Panc1 (cell line): ENCODE results near the gene TRH. TPM values are rescaled to one million over a fixed set of nuclear protein-coding genes. Genes with fewer than 3 reads are reported as not detected.

Source experiments
- ATAC-seq: fragments of 200-7000 bp; cut with Tn5 transposase; 2 replicates; pipeline ENCODE4 v1.9.1; 2020; ENCODE audit warnings: mild to moderate bottlenecking, moderate library complexity
- Bru-seq: library from RNA; stranded (reverse); fragments of 400-500 nt; gene quantifications from one replicate; lab custom pipeline; 2021; lab: Mats Ljungman, UMichigan
- BruChase-seq, 2 experiments: library from RNA; stranded (reverse); fragments of 400-500 nt; gene quantifications; one replicate each; lab custom pipeline; 2021; lab: Mats Ljungman, UMichigan
- BruUV-seq: library from RNA; stranded (reverse); fragments of 400-500 nt; replicated peaks from 2 replicates; lab custom pipeline; 2021; lab: Mats Ljungman, UMichigan
- CTCF ChIA-PET: fragments of 300-600 bp; sonication (Branson Sonifier 250); formaldehyde crosslinking; loops from one replicate; lab custom pipeline; 2022; ENCODE audit warnings: antibody characterized with exemption; lab: Charles Lee
- POLR2A ChIA-PET: fragments of 300-600 bp; sonication (Branson Sonifier 250); formaldehyde crosslinking; loops from one replicate; lab custom pipeline; 2022; ENCODE audit warnings: antibody characterized with exemption; lab: Charles Lee
- DNase-seq: peaks from one replicate; pipeline ENCODE4 v3.0.0-alpha.2; 2010; ENCODE audit warnings: low read depth, low spot score
- H3K27ac ChIP-seq: 2 replicates; pipeline ENCODE4 v1.5.1; 2011; ENCODE audit warnings: mild to moderate bottlenecking, low read length, inconsistent platforms
- H3K27me3 ChIP-seq: fragments of 200-500 bp; sonication (Bioruptor generic); 2 replicates; pipeline ENCODE4 v1.6.0; 2014; ENCODE audit warnings: low read length, inconsistent platforms; ENCODE audit not compliant: control insufficient read depth, insufficient read depth
- H3K36me3 ChIP-seq: fragments of 200-500 bp; sonication (Bioruptor generic); 2 replicates; pipeline ENCODE4 v1.5.1; 2014; ENCODE audit warnings: inconsistent platforms, mild to moderate bottlenecking, low read length, moderate library complexity; ENCODE audit not compliant: control insufficient read depth, insufficient read depth
- H3K4me1 ChIP-seq: 2 replicates; pipeline ENCODE4 v1.5.1; 2011; ENCODE audit warnings: inconsistent platforms, mild to moderate bottlenecking, low read length, moderate library complexity; ENCODE audit not compliant: control insufficient read depth, insufficient read depth
- H3K4me3 ChIP-seq, 2 experiments: 2 replicates each; pipeline ENCODE4 v1.5.1; 2011 to 2012; ENCODE audit warnings: low read depth in 2 of 2, low read length in 2 of 2, mild to moderate bottlenecking in 2 of 2, inconsistent platforms in 1 of 2, moderate library complexity in 1 of 2
- H3K9me3 ChIP-seq: fragments of 200-500 bp; sonication (Bioruptor generic); 2 replicates; pipeline ENCODE4 v1.5.1; 2014; ENCODE audit warnings: low read depth, mild to moderate bottlenecking, inconsistent platforms, low read length, moderate library complexity; ENCODE audit not compliant: control insufficient read depth, insufficient read depth
- POLR2AphosphoS5 ChIP-seq: IDR thresholded peaks from 2 replicates; pipeline ENCODE4 v1.6.1; 2012; ENCODE audit warnings: mild to moderate bottlenecking, low read depth, low read length, moderate library complexity
- SIN3A ChIP-seq: IDR thresholded peaks from 2 replicates; pipeline ENCODE4 v1.6.1; 2012; ENCODE audit warnings: low read depth, mild to moderate bottlenecking, low read length, moderate library complexity, borderline replicate concordance; ENCODE audit not compliant: insufficient read depth
- TCF7L2 ChIP-seq: IDR thresholded peaks from 2 replicates; pipeline ENCODE4 v1.6.1; 2011; ENCODE audit warnings: mild to moderate bottlenecking, low read depth, low read length, inconsistent platforms
- in situ Hi-C: cut with HindIII; loops from 2 replicates; pipeline ENCODE4 v1.10.0; 2016; ENCODE audit warnings: low sequenced_read_pairs, low pct_unique_long_range_greater_than_20kb
- intact Hi-C: fragments of 100-400 bp; cut with micrococcal nuclease; formaldehyde crosslinking; loops from one replicate; pipeline ENCODE4 v1.10.0; 2022; ENCODE audit not compliant: unreplicated experiment
- long read RNA-seq: library from polyadenylated mRNA; unstranded; transcript quantifications from one replicate; pipeline ENCODE4 v2.0.0, GENCODE V29; 2021; ENCODE audit not compliant: unreplicated experiment
- polyA plus RNA-seq: library from polyadenylated mRNA; unstranded; fragments of >200 nt; gene quantifications from one replicate; pipeline ENCODE4 v1.2.1, GENCODE V29; 2012; ENCODE audit warnings: missing spikeins; ENCODE audit not compliant: insufficient read length
- total RNA-seq: library from RNA; stranded (reverse); gene quantifications from one replicate; pipeline ENCODE4 v1.2.1, GENCODE V29; 2021; ENCODE audit not compliant: unreplicated experiment
- TF ChIP-seq, protein P1 (sequence below): fragments of 450-650 bp; IDR thresholded peaks from 2 replicates; pipeline ENCODE4 v1.5.1; 2017; ENCODE audit warnings: mild to moderate bottlenecking
- TF ChIP-seq, protein P2 (sequence below), 2 experiments: IDR thresholded peaks; 2 replicates each; pipeline ENCODE4 v1.6.1; 2011 to 2012; ENCODE audit warnings: low read depth in 2 of 2, control low read depth in 1 of 2, low read length in 1 of 2, mild to moderate bottlenecking in 1 of 2, moderate library complexity in 1 of 2; ENCODE audit not compliant: insufficient read depth in 1 of 2

The TRH gene, protein sequence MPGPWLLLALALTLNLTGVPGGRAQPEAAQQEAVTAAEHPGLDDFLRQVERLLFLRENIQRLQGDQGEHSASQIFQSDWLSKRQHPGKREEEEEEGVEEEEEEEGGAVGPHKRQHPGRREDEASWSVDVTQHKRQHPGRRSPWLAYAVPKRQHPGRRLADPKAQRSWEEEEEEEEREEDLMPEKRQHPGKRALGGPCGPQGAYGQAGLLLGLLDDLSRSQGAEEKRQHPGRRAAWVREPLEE
- not detected for total RNA-seq
- not detected for polyA plus RNA-seq
- Bru-seq, nascent RNA: not detected
- BruChase-seq, experiment 1, labeled RNA remaining after a 2-hour chase: not detected
- BruChase-seq, experiment 2, labeled RNA remaining after a 6-hour chase: not detected
- long read RNA-seq: 0 reads

DNA sequence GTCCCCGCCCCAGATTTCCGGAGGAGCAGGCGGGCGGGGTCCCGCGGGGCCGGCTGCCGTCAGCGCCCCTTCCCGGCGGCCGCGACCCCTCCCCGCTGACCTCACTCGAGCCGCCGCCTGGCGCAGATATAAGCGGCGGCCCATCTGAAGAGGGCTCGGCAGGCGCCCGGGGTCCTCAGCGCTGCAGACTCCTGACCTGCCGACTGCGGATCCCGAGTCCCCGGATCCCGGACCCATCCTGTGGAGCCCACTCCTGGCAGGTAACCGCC lies at the start of gene TRH:
TRH (plus strand) TSS at position 157 of the 269 bp plus-strand sequence. CDS start 1,097 bp downstream, outside the sequence.
- ChIA-PET POLR2A (no interaction called here), CTCF (interaction anchor here (0.6 to 0.8 kb wide), 3 partner anchors 19 to 31 kb away, joined by 3 to 4 read pairs (median 4); no protein-coding TSS in a partner anchor)
- H3K4me3 ChIP-seq: no peak within 1 kb of the TSS
- H3K4me1 ChIP-seq: no peaks in the 10 kb centered on the region
- ATAC-seq: no peak
- H3K27me3 ChIP-seq: 0 out of 2 replicates have a peak, but pooled peaks cover 3% of the 10 kb centered on the region
- no peaks in the 10 kb centered on the region for H3K9me3 ChIP-seq
- DNase-seq: no peak
- in situ Hi-C loops: no loop called here
- BruUV-seq: no TSS peak
- H3K36me3 ChIP-seq: no peaks in the 10 kb centered on the region
- intact Hi-C loops: no loop called here
- no peak within 1 kb of the TSS for H3K27ac ChIP-seq
- TF ChIP-seq, protein P1, sequence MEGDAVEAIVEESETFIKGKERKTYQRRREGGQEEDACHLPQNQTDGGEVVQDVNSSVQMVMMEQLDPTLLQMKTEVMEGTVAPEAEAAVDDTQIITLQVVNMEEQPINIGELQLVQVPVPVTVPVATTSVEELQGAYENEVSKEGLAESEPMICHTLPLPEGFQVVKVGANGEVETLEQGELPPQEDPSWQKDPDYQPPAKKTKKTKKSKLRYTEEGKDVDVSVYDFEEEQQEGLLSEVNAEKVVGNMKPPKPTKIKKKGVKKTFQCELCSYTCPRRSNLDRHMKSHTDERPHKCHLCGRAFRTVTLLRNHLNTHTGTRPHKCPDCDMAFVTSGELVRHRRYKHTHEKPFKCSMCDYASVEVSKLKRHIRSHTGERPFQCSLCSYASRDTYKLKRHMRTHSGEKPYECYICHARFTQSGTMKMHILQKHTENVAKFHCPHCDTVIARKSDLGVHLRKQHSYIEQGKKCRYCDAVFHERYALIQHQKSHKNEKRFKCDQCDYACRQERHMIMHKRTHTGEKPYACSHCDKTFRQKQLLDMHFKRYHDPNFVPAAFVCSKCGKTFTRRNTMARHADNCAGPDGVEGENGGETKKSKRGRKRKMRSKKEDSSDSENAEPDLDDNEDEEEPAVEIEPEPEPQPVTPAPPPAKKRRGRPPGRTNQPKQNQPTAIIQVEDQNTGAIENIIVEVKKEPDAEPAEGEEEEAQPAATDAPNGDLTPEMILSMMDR: no peak
- no peak for TF ChIP-seq TCF7L2
- no peak for TF ChIP-seq SIN3A
- TF ChIP-seq POLR2AphosphoS5: no peak
- TF ChIP-seq, protein P2, sequence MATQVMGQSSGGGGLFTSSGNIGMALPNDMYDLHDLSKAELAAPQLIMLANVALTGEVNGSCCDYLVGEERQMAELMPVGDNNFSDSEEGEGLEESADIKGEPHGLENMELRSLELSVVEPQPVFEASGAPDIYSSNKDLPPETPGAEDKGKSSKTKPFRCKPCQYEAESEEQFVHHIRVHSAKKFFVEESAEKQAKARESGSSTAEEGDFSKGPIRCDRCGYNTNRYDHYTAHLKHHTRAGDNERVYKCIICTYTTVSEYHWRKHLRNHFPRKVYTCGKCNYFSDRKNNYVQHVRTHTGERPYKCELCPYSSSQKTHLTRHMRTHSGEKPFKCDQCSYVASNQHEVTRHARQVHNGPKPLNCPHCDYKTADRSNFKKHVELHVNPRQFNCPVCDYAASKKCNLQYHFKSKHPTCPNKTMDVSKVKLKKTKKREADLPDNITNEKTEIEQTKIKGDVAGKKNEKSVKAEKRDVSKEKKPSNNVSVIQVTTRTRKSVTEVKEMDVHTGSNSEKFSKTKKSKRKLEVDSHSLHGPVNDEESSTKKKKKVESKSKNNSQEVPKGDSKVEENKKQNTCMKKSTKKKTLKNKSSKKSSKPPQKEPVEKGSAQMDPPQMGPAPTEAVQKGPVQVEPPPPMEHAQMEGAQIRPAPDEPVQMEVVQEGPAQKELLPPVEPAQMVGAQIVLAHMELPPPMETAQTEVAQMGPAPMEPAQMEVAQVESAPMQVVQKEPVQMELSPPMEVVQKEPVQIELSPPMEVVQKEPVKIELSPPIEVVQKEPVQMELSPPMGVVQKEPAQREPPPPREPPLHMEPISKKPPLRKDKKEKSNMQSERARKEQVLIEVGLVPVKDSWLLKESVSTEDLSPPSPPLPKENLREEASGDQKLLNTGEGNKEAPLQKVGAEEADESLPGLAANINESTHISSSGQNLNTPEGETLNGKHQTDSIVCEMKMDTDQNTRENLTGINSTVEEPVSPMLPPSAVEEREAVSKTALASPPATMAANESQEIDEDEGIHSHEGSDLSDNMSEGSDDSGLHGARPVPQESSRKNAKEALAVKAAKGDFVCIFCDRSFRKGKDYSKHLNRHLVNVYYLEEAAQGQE (IDR thresholded peaks at IDR 0.05; ENCODE audit: insufficient read depth in 1 of 2, low read depth in 2 of 2, low read length in 1 of 2): no peak

DNA sequence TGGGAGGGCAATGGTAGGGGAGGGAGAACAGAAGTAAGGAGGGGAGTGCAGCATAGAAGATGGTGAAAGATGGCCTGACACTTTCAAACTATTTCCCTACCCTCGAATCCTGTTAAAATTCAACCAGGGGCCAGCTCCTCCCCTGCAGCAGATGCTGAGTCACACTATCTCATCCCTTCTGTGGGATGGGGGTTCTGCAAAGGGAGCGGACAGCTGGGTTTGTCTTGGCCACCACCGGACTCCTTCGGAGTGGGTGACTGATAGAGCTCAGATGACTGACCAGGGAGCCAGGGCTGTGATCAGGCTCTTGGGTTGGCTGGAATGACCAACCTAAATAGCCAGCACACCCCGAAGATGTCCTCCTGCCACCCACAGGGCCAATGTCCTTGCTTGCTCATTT lies 47.4 kb upstream of the TRH start:
- ATAC-seq (0 out of 2 replicates have a peak, but pooled peaks have one; percentile 45), DNase-seq (no peak)
- in situ Hi-C loops (no loop called here), intact Hi-C loops (no loop called here)
- Histone ChIP-seq H3K4me1 (no peaks in the 10 kb centered on the region), H3K9me3 (no peaks in the 10 kb centered on the region), H3K27me3 (no peaks in the 10 kb centered on the region), H3K36me3 (no peaks in the 10 kb centered on the region), H3K4me3 (no peak overlapping the region), H3K27ac (no peak overlapping the region)
- TF ChIP-seq, protein P1: no peak
- TF ChIP-seq SIN3A (no peak), TCF7L2 (no peak), POLR2AphosphoS5 (no peak)
- TF ChIP-seq, protein P2 (IDR thresholded peaks at IDR 0.05; ENCODE audit: insufficient read depth in 1 of 2, low read depth in 2 of 2, low read length in 1 of 2): no peak
- BruUV-seq: no TSS peak
- ChIA-PET CTCF (interaction anchor here (0.8 kb wide), 1 partner anchor 11 kb away, joined by 3 read pairs; no protein-coding TSS in a partner anchor), POLR2A (no interaction called here)
